ENCODE results near the gene CBX4. TPM values are rescaled to one million over a fixed set of nuclear protein-coding genes. Genes with fewer than 3 reads are reported as not detected.

The CBX4 gene
- total and polyA plus RNA-seq, 7 experiments from 2014 or later: 4.0 to 134 (median 78.3) TPM

- ATAC-seq (no peak), DNase-seq (peak in 3 of 9 donors; percentile 47 to 59 (median 48))
- H3K27ac Mint-ChIP-seq: peak overlapping the region in 5 of 9 donors; percentile 24 to 59 (median 46)
- Histone ChIP-seq H3K9me3 (ENCODE audit: control insufficient read depth in 2 of 3, low read length in 3 of 3) (no peaks in the 10 kb centered on the region), H3K36me3 (ENCODE audit: control insufficient read depth in 2 of 3, insufficient read depth in 3 of 3, low read length in 3 of 3) (no peaks in the 10 kb centered on the region), H3K4me1 (ENCODE audit: control insufficient read depth in 2 of 2, insufficient read depth in 2 of 2, low read length in 2 of 2) (peaks cover 26 to 42% of the 10 kb centered on the region in 2 donors), H3K27ac (ENCODE audit: low read depth, low read length) (no peak overlapping the region), H3K4me3 (ENCODE audit: low read length) (no peak overlapping the region), H3K27me3 (ENCODE audit: control insufficient read depth in 2 of 2, insufficient read depth in 2 of 2, low read length in 2 of 2) (peaks cover 34 to 72% of the 10 kb centered on the region in 2 donors)
- H3K27me3 Mint-ChIP-seq: peaks cover 59 to 80% (median 65%) of the 10 kb centered on the region in 5 donors
- CTCF ChIA-PET: interaction anchor here (0.6 to 1.0 kb wide), 2 partner anchors 11 to 63 kb away, joined by 4 to 5 read pairs; no protein-coding TSS in a partner anchor
- peak overlapping the region in 3 of 10 donors; percentile 18 to 57 (median 42) for H3K4me3 Mint-ChIP-seq
- peaks cover 20 to 45% (median 36%) of the 10 kb centered on the region in 7 donors for H3K4me1 Mint-ChIP-seq
- POLR2A ChIA-PET: interaction anchor here (0.8 to 6.4 kb wide), 11 partner anchors 9 to 32 kb away, joined by 3 to 51 read pairs (median 4); partner anchors contain the start of genes CBX4 and CBX8
- H3K9me3 Mint-ChIP-seq: peaks cover 0 to 12% (median 0%) of the 10 kb centered on the region in 11 donors
- intact Hi-C loops (cut with micrococcal nuclease): loop anchor here in 1 of 2 donors (1.0 kb wide), 1 partner anchor 161 kb away; no protein-coding TSS in a partner anchor
- peaks cover 0 to 5% (median 0%) of the 10 kb centered on the region in 5 donors for H3K36me3 Mint-ChIP-seq
Observed at GRCh38 chr17:79808763-79809529, 30.3 kb downstream of the CBX4 start.

- Histone ChIP-seq H3K27me3 (ENCODE audit: control insufficient read depth in 2 of 2, insufficient read depth in 2 of 2, low read length in 2 of 2) (peaks cover 41 to 84% of the 10 kb centered on the region in 2 donors), H3K27ac (ENCODE audit: low read depth, low read length) (no peak overlapping the region), H3K9me3 (ENCODE audit: control insufficient read depth in 2 of 3, low read length in 3 of 3) (peaks cover 0 to 4% (median 0%) of the 10 kb centered on the region in 3 experiments), H3K4me3 (ENCODE audit: low read length) (no peak overlapping the region), H3K4me1 (ENCODE audit: control insufficient read depth in 2 of 2, insufficient read depth in 2 of 2, low read length in 2 of 2) (peaks cover 29 to 42% of the 10 kb centered on the region in 2 donors), H3K36me3 (ENCODE audit: control insufficient read depth in 2 of 3, insufficient read depth in 3 of 3, low read length in 3 of 3) (no peaks in the 10 kb centered on the region)
- ATAC-seq (no peak), DNase-seq (no peak)
- Mint-ChIP-seq H3K9me3 (peaks cover 0 to 15% (median 2%) of the 10 kb centered on the region in 11 donors), H3K36me3 (peaks cover 0 to 5% (median 0%) of the 10 kb centered on the region in 5 donors), H3K4me1 (peaks cover 17 to 50% (median 35%) of the 10 kb centered on the region in 7 donors), H3K27ac (peak overlapping the region in 1 of 9 donors; percentile 52), H3K4me3 (no peak overlapping the region), H3K27me3 (peaks cover 56 to 85% (median 64%) of the 10 kb centered on the region in 5 donors)
- POLR2A ChIA-PET: interaction anchor here (0.8 to 1.2 kb wide), 4 partner anchors 7 to 34 kb away, joined by 3 to 5 read pairs (median 4); no protein-coding TSS in a partner anchor
- intact Hi-C loops (cut with micrococcal nuclease): no loop called here
- CTCF ChIA-PET: no interaction called here
Observed at GRCh38 chr17:79806863-79807720, 32.1 kb downstream of the CBX4 start.

- H3K4me3 ChIP-seq (ENCODE audit: low read length): no peak overlapping the region
- peaks cover 12 to 51% (median 33%) of the 10 kb centered on the region in 7 donors for H3K4me1 Mint-ChIP-seq
- intact Hi-C loops (cut with micrococcal nuclease): no loop called here
- H3K36me3 ChIP-seq (ENCODE audit: control insufficient read depth in 2 of 3, insufficient read depth in 3 of 3, low read length in 3 of 3): no peaks in the 10 kb centered on the region
- ChIA-PET CTCF (interaction anchor here (0.6 kb wide), 1 partner anchor 162 kb away, joined by 4 read pairs; no protein-coding TSS in a partner anchor), POLR2A (interaction anchor here (1.0 to 1.2 kb wide), 2 partner anchors 31 to 187 kb away, joined by 3 read pairs; no protein-coding TSS in a partner anchor)
- peaks cover 0 to 5% (median 0%) of the 10 kb centered on the region in 5 donors for H3K36me3 Mint-ChIP-seq
- H3K9me3 ChIP-seq (ENCODE audit: control insufficient read depth in 2 of 3, low read length in 3 of 3): peaks cover 0 to 4% (median 0%) of the 10 kb centered on the region in 3 experiments
- peak overlapping the region in 1 of 9 donors; percentile 52 for H3K27ac Mint-ChIP-seq
- H3K27me3 Mint-ChIP-seq: peaks cover 56 to 85% (median 66%) of the 10 kb centered on the region in 5 donors
- peaks cover 22 to 36% of the 10 kb centered on the region in 2 donors for H3K4me1 ChIP-seq (ENCODE audit: control insufficient read depth in 2 of 2, insufficient read depth in 2 of 2, low read length in 2 of 2)
- ATAC-seq: no peak
- peaks cover 41 to 84% of the 10 kb centered on the region in 2 donors for H3K27me3 ChIP-seq (ENCODE audit: control insufficient read depth in 2 of 2, insufficient read depth in 2 of 2, low read length in 2 of 2)
- H3K4me3 Mint-ChIP-seq: peak overlapping the region in 1 of 10 donors; percentile 7
- H3K9me3 Mint-ChIP-seq: peaks cover 0 to 15% (median 2%) of the 10 kb centered on the region in 11 donors
- no peak overlapping the region for H3K27ac ChIP-seq (ENCODE audit: low read depth, low read length)
- DNase-seq: no peak
Observed at GRCh38 chr17:79806446-79806760, 32.8 kb downstream of the CBX4 start.

- ChIA-PET CTCF (interaction anchor here (0.5 to 1.5 kb wide), 5 partner anchors 30 to 1606 kb away, joined by 3 to 5 read pairs (median 3); no protein-coding TSS in a partner anchor), POLR2A (interaction anchor here (0.7 to 2.7 kb wide), 8 partner anchors 8 to 188 kb away, joined by 3 to 17 read pairs (median 6); partner anchors contain the start of gene CBX4)
- no peaks in the 10 kb centered on the region for H3K36me3 ChIP-seq (ENCODE audit: control insufficient read depth in 2 of 3, insufficient read depth in 3 of 3, low read length in 3 of 3)
- Mint-ChIP-seq H3K36me3 (peaks cover 0 to 7% (median 0%) of the 10 kb centered on the region in 5 donors), H3K9me3 (peaks cover 0 to 17% (median 2%) of the 10 kb centered on the region in 11 donors), H3K4me3 (peak overlapping the region; percentile 14 to 78 (median 65)), H3K27ac (peak overlapping the region in 7 of 9 donors; percentile 12 to 88 (median 75)), H3K27me3 (peaks cover 62 to 85% (median 68%) of the 10 kb centered on the region in 5 donors), H3K4me1 (peaks cover 13 to 52% (median 36%) of the 10 kb centered on the region in 7 donors)
- no peak overlapping the region for H3K27ac ChIP-seq (ENCODE audit: low read depth, low read length)
- intact Hi-C loops (cut with micrococcal nuclease): no loop called here
- peaks cover 0 to 4% (median 0%) of the 10 kb centered on the region in 3 experiments for H3K9me3 ChIP-seq (ENCODE audit: control insufficient read depth in 2 of 3, low read length in 3 of 3)
- ATAC-seq (no peak), DNase-seq (no peak)
- peaks cover 23 to 41% of the 10 kb centered on the region in 2 donors for H3K4me1 ChIP-seq (ENCODE audit: control insufficient read depth in 2 of 2, insufficient read depth in 2 of 2, low read length in 2 of 2)
- no peak overlapping the region for H3K4me3 ChIP-seq (ENCODE audit: low read length)
- peaks cover 44 to 82% of the 10 kb centered on the region in 2 donors for H3K27me3 ChIP-seq (ENCODE audit: control insufficient read depth in 2 of 2, insufficient read depth in 2 of 2, low read length in 2 of 2)
Observed at GRCh38 chr17:79804856-79805696, 34.2 kb downstream of the CBX4 start.

GRCh38 chr17:79803997-79804855, 35.0 kb downstream of the CBX4 start:
- H3K9me3 Mint-ChIP-seq: peaks cover 0 to 23% (median 2%) of the 10 kb centered on the region in 11 donors
- DNase-seq (peak in 7 of 9 donors; percentile 38 to 70 (median 54)), ATAC-seq (peak; percentile 67)
- H3K27ac Mint-ChIP-seq: peak overlapping the region; percentile 7 to 88 (median 75)
- ChIA-PET POLR2A (interaction anchor here (0.6 to 2.7 kb wide), 7 partner anchors 9 to 1473 kb away, joined by 3 to 17 read pairs (median 8); partner anchors contain the start of gene CBX4), CTCF (interaction anchor here (1.5 kb wide), 1 partner anchor 190 kb away, joined by 3 read pairs; no protein-coding TSS in a partner anchor)
- peak overlapping the region; percentile 51 to 78 (median 71) for H3K4me3 Mint-ChIP-seq
- peaks cover 49 to 88% of the 10 kb centered on the region in 2 donors for H3K27me3 ChIP-seq (ENCODE audit: control insufficient read depth in 2 of 2, insufficient read depth in 2 of 2, low read length in 2 of 2)
- peaks cover 67 to 87% (median 70%) of the 10 kb centered on the region in 5 donors for H3K27me3 Mint-ChIP-seq
- H3K36me3 Mint-ChIP-seq: peaks cover 0 to 11% (median 0%) of the 10 kb centered on the region in 5 donors
- peaks cover 31 to 49% of the 10 kb centered on the region in 2 donors for H3K4me1 ChIP-seq (ENCODE audit: control insufficient read depth in 2 of 2, insufficient read depth in 2 of 2, low read length in 2 of 2)
- peaks cover 0 to 4% (median 0%) of the 10 kb centered on the region in 3 experiments for H3K9me3 ChIP-seq (ENCODE audit: control insufficient read depth in 2 of 3, low read length in 3 of 3)
- H3K27ac ChIP-seq (ENCODE audit: low read depth, low read length): no peak overlapping the region
- peak overlapping the region; percentile 54 for H3K4me3 ChIP-seq (ENCODE audit: low read length)
- H3K36me3 ChIP-seq (ENCODE audit: control insufficient read depth in 2 of 3, insufficient read depth in 3 of 3, low read length in 3 of 3): no peaks in the 10 kb centered on the region
- H3K4me1 Mint-ChIP-seq: peaks cover 20 to 59% (median 43%) of the 10 kb centered on the region in 7 donors
- intact Hi-C loops (cut with micrococcal nuclease): no loop called here
